Sigmoid colon (tissue), 7 donors: Measurements from ENCODE around the gene ELF5. TPM values are rescaled to one million over a fixed set of nuclear protein-coding genes. Genes with fewer than 3 reads are reported as not detected.

Experiments used
- DNase-seq: peaks from one replicate; pipeline ENCODE4 v3.0.0-alpha.2; 2019
- H3K27ac ChIP-seq, 4 donors: fragments of 200-600 bp; sonication (generic); one replicate each; pipeline ENCODE4 v1.5.1; 2016 to 2019; ENCODE audit warnings: mild to moderate bottlenecking in 1 of 4
- H3K27me3 ChIP-seq, 3 donors: fragments of 200-600 bp; sonication (generic); one replicate each; pipeline ENCODE4 v1.5.1; 2019; ENCODE audit warnings: mild to moderate bottlenecking in 1 of 3
- H3K36me3 ChIP-seq, 4 donors: fragments of 200-600 bp; sonication (generic); one replicate each; pipeline ENCODE4 v1.5.1; 2016 to 2019
- H3K4me1 ChIP-seq, 4 donors: fragments of 200-600 bp; sonication (generic); one replicate each; pipeline ENCODE4 v1.5.1; 2017 to 2019
- H3K4me3 ChIP-seq, 4 donors: fragments of 200-600 bp; sonication (generic); one replicate each; pipeline ENCODE4 v1.5.1; 2017 to 2019; ENCODE audit warnings: mild to moderate bottlenecking in 2 of 4, moderate library complexity in 1 of 4
- H3K9me3 ChIP-seq, 4 donors: fragments of 200-600 bp in 3 of 4; sonication (generic) in 3 of 4; one replicate each; pipeline versions ENCODE4 v1.5.1 to v1.6.1; 2013 to 2019
- EP300 ChIP-seq, 4 donors: sonication (generic); formaldehyde crosslinking; IDR thresholded peaks; one replicate each; pipeline ENCODE4 v1.6.1; 2017; ENCODE audit warnings: antibody characterized with exemption in 4 of 4
- POLR2A ChIP-seq, 2 donors: fragments of 450-650 bp; IDR thresholded peaks; one replicate each; pipeline ENCODE4 v1.6.1; 2016; ENCODE audit warnings: antibody characterized with exemption in 2 of 2, mild to moderate bottlenecking in 2 of 2, moderate library complexity in 2 of 2
- POLR2AphosphoS5 ChIP-seq, 4 donors: sonication (generic); formaldehyde crosslinking; IDR thresholded peaks; one replicate each; pipeline ENCODE4 v1.6.1; 2017; ENCODE audit warnings: antibody characterized with exemption in 4 of 4
- WGBS, 2 donors: extraction: QIAGEN DNeasy Blood & Tissue Kit; methylation state at CpG; one replicate each; pipeline ENCODE4 v1.1.7; 2013; 5-methylcytosine and 5-hydroxymethylcytosine counted together
- intact Hi-C: fragments of 100-400 bp; cut with DNase I; formaldehyde crosslinking; loops from one replicate; pipeline ENCODE4 v1.15.1; 2023
- polyA plus RNA-seq, 3 donors: library from polyadenylated mRNA; stranded (reverse); fragments of 200-250 nt; gene quantifications; one replicate each; pipeline ENCODE4 v1.2.3, GENCODE V29; 2013
- total RNA-seq, 4 donors: library from RNA; depleted of rRNA; stranded (reverse); fragments of >200 nt; gene quantifications; one replicate each; pipeline ENCODE4 v1.1.0, GENCODE V29; 2016
- TF ChIP-seq, protein P1 (sequence below), 4 experiments: fragments of 450-650 bp in 3 of 4; fragments of 200-600 bp in 1 of 4; IDR thresholded peaks; one replicate each; pipeline ENCODE4 v1.5.1; 2016 to 2019; ENCODE audit warnings: antibody characterized with exemption in 4 of 4, mild to moderate bottlenecking in 3 of 4, moderate library complexity in 2 of 4
- donor health status: healthy with polysubstance abuse.
- donor health status: Bipolar disorder and iron deficiency.
- donor health status: healthy.

Gene ELF5
- total and polyA plus RNA-seq, 7 donors, result not detected

- TF ChIP-seq POLR2AphosphoS5 (IDR thresholded peaks at IDR 0.05), result no peak
- TF ChIP-seq POLR2A (IDR thresholded peaks at IDR 0.05), result no peak
- TF ChIP-seq, protein P1, sequence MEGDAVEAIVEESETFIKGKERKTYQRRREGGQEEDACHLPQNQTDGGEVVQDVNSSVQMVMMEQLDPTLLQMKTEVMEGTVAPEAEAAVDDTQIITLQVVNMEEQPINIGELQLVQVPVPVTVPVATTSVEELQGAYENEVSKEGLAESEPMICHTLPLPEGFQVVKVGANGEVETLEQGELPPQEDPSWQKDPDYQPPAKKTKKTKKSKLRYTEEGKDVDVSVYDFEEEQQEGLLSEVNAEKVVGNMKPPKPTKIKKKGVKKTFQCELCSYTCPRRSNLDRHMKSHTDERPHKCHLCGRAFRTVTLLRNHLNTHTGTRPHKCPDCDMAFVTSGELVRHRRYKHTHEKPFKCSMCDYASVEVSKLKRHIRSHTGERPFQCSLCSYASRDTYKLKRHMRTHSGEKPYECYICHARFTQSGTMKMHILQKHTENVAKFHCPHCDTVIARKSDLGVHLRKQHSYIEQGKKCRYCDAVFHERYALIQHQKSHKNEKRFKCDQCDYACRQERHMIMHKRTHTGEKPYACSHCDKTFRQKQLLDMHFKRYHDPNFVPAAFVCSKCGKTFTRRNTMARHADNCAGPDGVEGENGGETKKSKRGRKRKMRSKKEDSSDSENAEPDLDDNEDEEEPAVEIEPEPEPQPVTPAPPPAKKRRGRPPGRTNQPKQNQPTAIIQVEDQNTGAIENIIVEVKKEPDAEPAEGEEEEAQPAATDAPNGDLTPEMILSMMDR (IDR thresholded peaks at IDR 0.05), result no peak
- no peak for TF ChIP-seq EP300 (IDR thresholded peaks at IDR 0.05)
- H3K4me3 ChIP-seq, result no peak overlapping the region
- no peaks in the 10 kb centered on the region for H3K27me3 ChIP-seq
- peaks cover 5 to 29% (median 18%) of the 10 kb centered on the region in 4 donors for H3K36me3 ChIP-seq
- intact Hi-C loops, result loop anchor here (10.0 kb wide), 1 partner anchor 342 kb away; the partner anchor contains the start of gene NAT10
- H3K27ac ChIP-seq, result no peak overlapping the region
- DNase-seq, result no peak
- H3K9me3 ChIP-seq, result no peaks in the 10 kb centered on the region
- H3K4me1 ChIP-seq, result peaks cover 0 to 24% (median 2%) of the 10 kb centered on the region in 4 donors
Measured at GRCh38 chr11:34447044-34447443, 66.5 kb downstream of the ELF5 start.

DNA sequence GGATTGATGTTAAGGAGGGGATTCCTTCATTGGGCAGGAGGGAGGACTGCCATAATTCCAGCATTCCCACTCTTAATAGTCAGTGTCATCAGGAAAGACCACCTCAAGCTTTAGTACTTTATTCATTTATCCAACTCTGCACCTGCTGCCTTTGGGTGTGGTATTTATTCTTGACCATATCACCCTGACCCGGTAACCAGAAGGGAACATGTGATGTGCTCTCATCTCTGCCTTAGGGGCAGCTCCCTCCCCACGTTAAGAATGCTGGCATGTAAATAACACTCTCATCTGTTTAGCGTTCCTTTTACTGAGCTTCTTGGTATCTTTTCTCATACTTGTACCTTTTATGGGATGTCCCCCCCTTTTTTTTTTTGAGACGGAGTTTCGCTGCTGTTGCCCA is 67.2 kb downstream of the ELF5 start:
- Histone ChIP-seq H3K27ac (no peak overlapping the region), H3K4me3 (no peak overlapping the region), H3K9me3 (no peaks in the 10 kb centered on the region), H3K36me3 (peaks cover 5 to 23% (median 16%) of the 10 kb centered on the region in 4 donors), H3K27me3 (no peaks in the 10 kb centered on the region), H3K4me1 (peaks cover 0 to 24% (median 2%) of the 10 kb centered on the region in 4 donors)
- no peak for DNase-seq
- TF ChIP-seq, protein P1 (IDR thresholded peaks at IDR 0.05), result no peak
- no peak for TF ChIP-seq POLR2A (IDR thresholded peaks at IDR 0.05)
- TF ChIP-seq POLR2AphosphoS5 (IDR thresholded peaks at IDR 0.05), result no peak
- no peak for TF ChIP-seq EP300 (IDR thresholded peaks at IDR 0.05)
- WGBS, 2 donors, result 63 to 69% methylated on average over 5 of the region's 5 CpGs
- intact Hi-C loops, result loop anchor here (10.0 kb wide), 1 partner anchor 342 kb away; the partner anchor contains the start of gene NAT10

- H3K27me3 ChIP-seq, result no peaks in the 10 kb centered on the region
- intact Hi-C loops, result loop anchor here (10.0 kb wide), 1 partner anchor 341 kb away; the partner anchor contains the start of gene NAT10
- H3K36me3 ChIP-seq, result peaks cover 5 to 18% (median 15%) of the 10 kb centered on the region in 4 donors
- no peak overlapping the region for H3K27ac ChIP-seq
- TF ChIP-seq, protein P1 (IDR thresholded peaks at IDR 0.05), result no peak
- no peak for TF ChIP-seq EP300 (IDR thresholded peaks at IDR 0.05)
- no peak for TF ChIP-seq POLR2A (IDR thresholded peaks at IDR 0.05)
- no peak for TF ChIP-seq POLR2AphosphoS5 (IDR thresholded peaks at IDR 0.05)
- no peak for DNase-seq
- H3K4me1 ChIP-seq, result peaks cover 0 to 25% (median 2%) of the 10 kb centered on the region in 4 donors
- no peak overlapping the region for H3K4me3 ChIP-seq
- 83 to 88% methylated on average over 4 of the region's 4 CpGs for WGBS, 2 donors
- no peaks in the 10 kb centered on the region for H3K9me3 ChIP-seq
Measured at GRCh38 chr11:34445956-34446355, 67.6 kb downstream of the ELF5 start.

GRCh38 chr11:34444428-34444827 is 69.2 kb downstream of the ELF5 start:
- H3K27ac ChIP-seq, result no peak overlapping the region
- peaks cover 0 to 3% (median under 1%) of the 10 kb centered on the region in 4 donors for H3K36me3 ChIP-seq
- intact Hi-C loops, result loop anchor here (10.0 kb wide), 1 partner anchor 340 kb away; the partner anchor contains the start of gene NAT10
- no peaks in the 10 kb centered on the region for H3K27me3 ChIP-seq
- H3K4me1 ChIP-seq, result peaks cover 0 to 40% (median 15%) of the 10 kb centered on the region in 4 donors
- H3K4me3 ChIP-seq, result no peak overlapping the region
- 77 to 88% methylated on average over 4 of the region's 4 CpGs for WGBS, 2 donors
- DNase-seq, result no peak
- TF ChIP-seq POLR2A (IDR thresholded peaks at IDR 0.05), result no peak
- TF ChIP-seq POLR2AphosphoS5 (IDR thresholded peaks at IDR 0.05), result no peak
- TF ChIP-seq, protein P1 (IDR thresholded peaks at IDR 0.05), result no peak
- TF ChIP-seq EP300 (IDR thresholded peaks at IDR 0.05), result no peak
- no peaks in the 10 kb centered on the region for H3K9me3 ChIP-seq

DNA sequence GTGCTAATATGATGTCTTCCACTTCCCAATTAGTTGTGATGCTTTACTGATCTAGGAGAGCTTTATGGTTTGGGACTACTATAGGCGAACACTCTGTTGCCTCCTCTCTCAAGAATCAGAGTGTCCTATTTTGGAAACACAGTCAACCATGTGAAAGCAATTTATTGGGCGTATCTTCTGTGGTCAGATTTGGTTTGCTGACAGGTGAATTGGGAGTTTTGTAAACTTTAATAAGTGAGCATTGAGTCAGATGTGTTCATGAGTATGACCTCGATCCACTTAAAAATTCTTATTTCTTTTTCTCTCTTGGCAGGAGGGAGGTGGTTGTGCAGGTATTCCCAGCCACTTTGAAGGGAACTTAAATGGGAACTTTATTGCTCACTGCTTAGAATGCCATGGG is 70.5 kb downstream of the ELF5 start:
- no peak for DNase-seq
- no peaks in the 10 kb centered on the region for H3K9me3 ChIP-seq
- H3K27me3 ChIP-seq, result no peaks in the 10 kb centered on the region
- peaks cover 0 to 42% (median 17%) of the 10 kb centered on the region in 4 donors for H3K4me1 ChIP-seq
- H3K27ac ChIP-seq, result no peak overlapping the region
- TF ChIP-seq POLR2AphosphoS5 (IDR thresholded peaks at IDR 0.05), result no peak
- no peaks in the 10 kb centered on the region for H3K36me3 ChIP-seq
- H3K4me3 ChIP-seq, result no peak overlapping the region
- 74 to 87% methylated on average over 3 of the region's 3 CpGs for WGBS, 2 donors
- intact Hi-C loops, result loop anchor here (10.0 kb wide), 1 partner anchor 338 kb away; the partner anchor contains the start of gene NAT10
